SK-N-SH (cell line): ENCODE results near the gene DDI2. TPM values are rescaled to one million over a fixed set of nuclear protein-coding genes. Genes with fewer than 3 reads are reported as not detected.

Experiments
- CTCF ChIA-PET: fragments of 300-600, 350-600 bp; formaldehyde crosslinking; extraction: SDS; loops from one replicate; lab custom pipeline; 2021; lab: Yijun Ruan, JAX
- POLR2A ChIA-PET: fragments of 350-600 bp; sonication (Branson Sonifier 250); formaldehyde crosslinking; extraction: SDS; loops from one replicate; lab custom pipeline; 2020; ENCODE audit warnings: antibody characterized with exemption, inconsistent platforms; lab: Yijun Ruan, JAX
- DNase-seq: peaks from one replicate; pipeline ENCODE4 v3.0.0; 2012
- H2AFZ ChIP-seq: fragments of 200-600 bp; sonication (generic); 2 replicates; pipeline ENCODE4 v1.8.1; 2016; ENCODE audit warnings: antibody characterized with exemption, mild to moderate bottlenecking, low read depth
- H3F3A ChIP-seq: fragments of 200-600 bp; sonication (generic); replicated peaks from 2 replicates; pipeline ENCODE3; 2016; ENCODE audit warnings: antibody characterized with exemption, mild to moderate bottlenecking; ENCODE audit not compliant: insufficient read depth
- H3K27ac ChIP-seq, 2 experiments: fragments of 200-500 bp in 1 of 2; fragments of 200-600 bp in 1 of 2; sonication (Bioruptor generic) in 1 of 2; sonication (generic), shearing (Covaris generic) in 1 of 2; 2 replicates each; pipeline versions ENCODE4 v1.5.1 to v1.6.1; 2014 to 2016; ENCODE audit warnings: low read depth in 2 of 2, inconsistent platforms in 1 of 2, low read length in 1 of 2, mild to moderate bottlenecking in 1 of 2, mixed read lengths in 1 of 2
- H3K27me3 ChIP-seq: fragments of 200-600 bp; sonication (generic), shearing (Covaris generic); 2 replicates; pipeline ENCODE4 v1.6.1; 2016; ENCODE audit warnings: mixed run types; ENCODE audit not compliant: insufficient read depth
- H3K36me3 ChIP-seq, 2 experiments: fragments of 200-500 bp in 1 of 2; fragments of 200-600 bp in 1 of 2; sonication (Bioruptor generic) in 1 of 2; sonication (generic) in 1 of 2; replicated peaks in 1 of 2; 2 replicates each; pipeline versions ENCODE3 to v1.5.1; 2014 to 2016; ENCODE audit warnings: low read length in 1 of 2, mild to moderate bottlenecking in 1 of 2; ENCODE audit not compliant: insufficient read depth in 2 of 2, control insufficient read depth in 1 of 2
- H3K4me1 ChIP-seq, 2 experiments: fragments of 200-500 bp in 1 of 2; fragments of 200-600 bp in 1 of 2; sonication (Bioruptor generic) in 1 of 2; sonication (generic), shearing (Covaris generic) in 1 of 2; 2 replicates each; pipeline versions ENCODE4 v1.5.1 to v1.6.1; 2014 to 2016; ENCODE audit warnings: low read depth in 1 of 2, low read length in 1 of 2, mixed run types in 1 of 2; ENCODE audit not compliant: insufficient read depth in 2 of 2, control insufficient read depth in 1 of 2
- H3K4me2 ChIP-seq: fragments of 200-600 bp; sonication (generic), shearing (Covaris generic); 2 replicates; pipeline ENCODE4 v1.6.1; 2017; ENCODE audit warnings: mixed run types
- H3K4me3 ChIP-seq, 2 experiments: fragments of 200-500 bp in 1 of 2; fragments of 200-600 bp in 1 of 2; sonication (Bioruptor generic) in 1 of 2; sonication (generic), shearing (Covaris generic) in 1 of 2; 2 replicates each; pipeline versions ENCODE4 v1.5.1 to v1.8.1; 2014 to 2016; ENCODE audit warnings: low read depth in 2 of 2, inconsistent platforms in 1 of 2, low read length in 1 of 2, mild to moderate bottlenecking in 1 of 2, mixed read lengths in 1 of 2, moderate library complexity in 1 of 2
- H3K79me2 ChIP-seq: fragments of 200-600 bp; sonication (generic); 2 replicates; pipeline ENCODE4 v1.8.1; 2017; ENCODE audit warnings: mild to moderate bottlenecking; ENCODE audit not compliant: insufficient read depth
- H3K9ac ChIP-seq: fragments of 200-600 bp; sonication (generic); 2 replicates; pipeline ENCODE4 v1.6.1; 2017; ENCODE audit warnings: mixed run types
- H3K9me2 ChIP-seq: fragments of 200-600 bp; sonication (generic); 2 replicates; pipeline ENCODE4 v1.6.1; 2017; ENCODE audit warnings: mixed run types
- H3K9me3 ChIP-seq: fragments of 200-600 bp; sonication (generic); 2 replicates; pipeline ENCODE4 v1.6.1; 2017; ENCODE audit warnings: mixed run types, mild to moderate bottlenecking, moderate library complexity
- H4K20me1 ChIP-seq: fragments of 200-600 bp; sonication (generic); 2 replicates; pipeline ENCODE4 v1.6.1; 2017; ENCODE audit warnings: mild to moderate bottlenecking, mixed run types; ENCODE audit not compliant: insufficient read depth
- CHD2 ChIP-seq: fragments of 150-350 bp; IDR thresholded peaks from 2 replicates; pipeline ENCODE4 v1.6.1; 2018; ENCODE audit warnings: low read length; ENCODE audit not compliant: partially characterized antibody
- ELF1 ChIP-seq: IDR thresholded peaks from 2 replicates; pipeline ENCODE4 v1.4.0; 2012
- FOXM1 ChIP-seq: IDR thresholded peaks from 2 replicates; pipeline ENCODE4 v1.4.0; 2012; ENCODE audit warnings: low read depth, mild to moderate bottlenecking
- GABPA ChIP-seq: IDR thresholded peaks from 2 replicates; pipeline ENCODE4 v1.4.0; 2012; ENCODE audit warnings: low read depth, mild to moderate bottlenecking
- GATA2 ChIP-seq: sonication (generic); formaldehyde crosslinking; IDR thresholded peaks from 2 replicates; pipeline ENCODE4 v1.5.0; 2020; ENCODE audit warnings: mild to moderate bottlenecking, missing genetic modification reagents
- NFIC ChIP-seq: IDR thresholded peaks from 2 replicates; pipeline ENCODE4 v1.4.0; 2012; ENCODE audit warnings: borderline replicate concordance
- SIN3A ChIP-seq: IDR thresholded peaks from 2 replicates; pipeline ENCODE4 v1.6.1; 2012; ENCODE audit warnings: low read depth, mild to moderate bottlenecking, low read length, moderate library complexity, borderline replicate concordance
- SMC3 ChIP-seq: IDR thresholded peaks from 2 replicates; pipeline ENCODE4 v1.6.1; 2012; ENCODE audit warnings: low read depth, low read length, improper control_type of control experiment
- TCF12 ChIP-seq: IDR thresholded peaks from 2 replicates; pipeline ENCODE4 v1.4.0; 2012
- TEAD4 ChIP-seq: IDR thresholded peaks from 2 replicates; pipeline ENCODE4 v1.4.0; 2012; ENCODE audit warnings: mild to moderate bottlenecking, borderline replicate concordance; ENCODE audit not compliant: insufficient read depth
- WGBS: methylation state at CpG from one replicate; pipeline ENCODE4 v1.1.6; 2017; ENCODE audit warnings: low lambda C conversion rate; 5-methylcytosine and 5-hydroxymethylcytosine counted together
- polyA plus RNA-seq, 3 experiments: library from polyadenylated mRNA; depleted of rRNA; stranded (reverse); fragments of >200 nt; gene quantifications; 2 replicates each; pipeline ENCODE4 v1.2.3, GENCODE V29; 2012
- TF ChIP-seq, protein P1 (sequence below): IDR thresholded peaks from 2 replicates; pipeline ENCODE4; 2012
- TF ChIP-seq, protein P2 (sequence below): fragments of 150-350 bp; IDR thresholded peaks from 2 replicates; pipeline ENCODE4 v1.6.1; 2017; ENCODE audit warnings: antibody characterized with exemption, low read length, low read depth, borderline replicate concordance
- TF ChIP-seq, protein P3 (sequence below): fragments of 200-600 bp; sonication (generic); IDR thresholded peaks from 2 replicates; pipeline ENCODE4 v1.6.1; 2017; ENCODE audit warnings: antibody characterized with exemption, mild to moderate bottlenecking, moderate library complexity
- TF ChIP-seq, protein P4 (sequence below): IDR thresholded peaks from 2 replicates; pipeline ENCODE4 v1.4.0; 2012; ENCODE audit warnings: low read depth

DDI2 gene
- polyA plus RNA-seq, 1 of the 3 experiments (the other 2 are of a cell fraction), result 2.8 TPM

DNA sequence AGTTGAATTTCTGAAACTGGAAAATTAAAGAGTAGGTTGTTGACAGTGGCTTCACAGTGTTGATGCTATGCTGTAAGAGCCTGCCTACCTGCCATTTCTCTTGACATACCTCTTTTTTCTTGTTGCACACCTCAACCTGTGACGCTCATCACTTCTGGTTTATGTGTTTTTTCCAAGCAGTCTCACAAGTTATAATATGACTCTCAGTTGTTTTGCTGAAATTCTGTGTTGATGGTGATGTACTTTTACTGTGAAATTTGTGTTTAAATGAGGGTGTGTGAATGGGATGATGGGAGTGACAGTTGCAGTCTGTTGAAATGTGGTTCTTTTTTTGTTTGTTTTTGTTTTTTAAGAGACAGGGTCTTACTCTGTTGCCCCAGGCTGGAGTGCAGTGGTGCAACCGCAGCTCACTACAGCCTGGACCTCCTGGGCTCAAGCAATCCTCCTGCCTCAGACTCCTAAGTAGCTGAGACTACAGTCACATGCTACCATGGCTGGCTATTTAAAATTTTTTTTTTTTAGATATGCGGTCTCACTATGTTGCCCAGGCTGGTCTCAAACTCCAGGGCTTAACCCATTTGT lies 7.0 kb downstream of the DDI2 start:
- 94% methylated on average over 3 of the region's 3 CpGs for WGBS
- Histone ChIP-seq H3K4me1 (peaks cover 0 to 14% of the 10 kb centered on the region in 2 experiments; a peak in 3 of 4 replicates), H4K20me1 (peaks cover 49% of the 10 kb centered on the region), H3K36me3 (peaks cover 18 to 30% of the 10 kb centered on the region in 2 experiments), H3K9me3 (no peaks in the 10 kb centered on the region), H3F3A (peaks cover 12% of the 10 kb centered on the region), H3K9ac (no peak overlapping the region), H3K4me2 (no peak overlapping the region), H3K9me2 (no peaks in the 10 kb centered on the region), H3K79me2 (peaks cover 93% of the 10 kb centered on the region)
- ChIA-PET POLR2A (no interaction called here), CTCF (interaction anchor here (1.1 kb wide), 1 partner anchor 30 kb away, joined by 3 read pairs; no protein-coding TSS in a partner anchor)
- no peak for DNase-seq
- TF ChIP-seq NFIC (no peak), SMC3 (no peak), GABPA (no peak), FOXM1 (no peak)
- TF ChIP-seq, protein P1, sequence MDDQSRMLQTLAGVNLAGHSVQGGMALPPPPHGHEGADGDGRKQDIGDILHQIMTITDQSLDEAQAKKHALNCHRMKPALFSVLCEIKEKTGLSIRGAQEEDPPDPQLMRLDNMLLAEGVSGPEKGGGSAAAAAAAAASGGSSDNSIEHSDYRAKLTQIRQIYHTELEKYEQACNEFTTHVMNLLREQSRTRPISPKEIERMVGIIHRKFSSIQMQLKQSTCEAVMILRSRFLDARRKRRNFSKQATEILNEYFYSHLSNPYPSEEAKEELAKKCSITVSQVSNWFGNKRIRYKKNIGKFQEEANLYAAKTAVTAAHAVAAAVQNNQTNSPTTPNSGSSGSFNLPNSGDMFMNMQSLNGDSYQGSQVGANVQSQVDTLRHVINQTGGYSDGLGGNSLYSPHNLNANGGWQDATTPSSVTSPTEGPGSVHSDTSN, result no peak
- TF ChIP-seq, all 33 proteins: peak for 0
- Histone ChIP-seq H3K27ac (no peak overlapping the region), H3K4me3 (no peak overlapping the region), H2AFZ (no peak overlapping the region), H3K27me3 (no peaks in the 10 kb centered on the region)

DNA sequence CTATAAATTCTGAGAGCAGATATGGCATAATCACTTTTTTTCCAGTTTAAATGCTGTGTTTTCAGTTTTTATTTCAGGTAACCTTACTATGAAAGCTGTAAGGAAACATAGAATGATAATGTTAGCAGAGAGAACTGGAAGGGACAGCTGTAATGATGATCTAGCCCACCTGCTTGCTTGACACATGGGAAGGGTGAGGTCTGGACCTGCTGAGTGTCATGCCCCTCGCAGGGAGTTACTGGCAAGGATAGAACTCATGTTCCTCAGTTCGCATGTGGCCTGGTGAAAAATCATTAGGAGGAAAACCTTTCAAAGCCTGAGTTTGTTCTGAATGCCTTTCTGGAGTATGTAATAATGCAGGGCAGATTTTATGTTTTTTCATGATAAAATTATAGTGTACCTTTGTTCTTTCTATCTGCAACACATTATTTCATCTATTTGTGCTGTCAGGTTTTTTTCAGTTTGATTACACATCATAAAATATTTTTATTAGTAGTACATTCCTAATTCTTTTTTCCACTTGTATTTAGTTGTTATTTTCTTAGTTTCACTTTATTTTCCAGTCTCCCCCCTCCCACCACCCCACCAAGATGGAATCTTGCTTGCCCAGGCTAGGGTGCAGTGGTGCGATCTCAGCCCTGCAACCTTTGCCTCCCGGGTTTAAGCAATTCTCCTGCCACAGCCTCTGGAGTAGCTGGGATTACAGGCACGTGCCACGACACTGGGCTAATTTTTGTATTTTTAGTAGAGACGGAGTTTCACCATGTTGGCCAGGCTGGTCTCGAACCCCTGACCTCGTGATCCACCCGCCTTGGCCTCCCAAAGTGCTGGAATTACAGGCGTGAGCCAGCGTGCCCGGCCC lies 8.0 kb downstream of the DDI2 start:
- Histone ChIP-seq H3F3A (peaks cover 5% of the 10 kb centered on the region), H3K4me1 (peaks cover 0 to 4% of the 10 kb centered on the region in 2 experiments; a peak in 2 of 4 replicates), H2AFZ (no peak overlapping the region), H3K9me3 (no peaks in the 10 kb centered on the region), H3K79me2 (peaks cover 92% of the 10 kb centered on the region), H3K36me3 (peaks cover 21 to 38% of the 10 kb centered on the region in 2 experiments), H3K9ac (no peak overlapping the region), H3K4me3 (no peak overlapping the region)
- POLR2A ChIA-PET, result no interaction called here
- CTCF ChIA-PET, result interaction anchor here (1.1 kb wide), 1 partner anchor 29 kb away, joined by 3 read pairs; no protein-coding TSS in a partner anchor
- DNase-seq, result no peak
- no peak for TF ChIP-seq GABPA
- TF ChIP-seq CHD2, result no peak
- TF ChIP-seq GATA2, result no peak
- TF ChIP-seq, protein P2, sequence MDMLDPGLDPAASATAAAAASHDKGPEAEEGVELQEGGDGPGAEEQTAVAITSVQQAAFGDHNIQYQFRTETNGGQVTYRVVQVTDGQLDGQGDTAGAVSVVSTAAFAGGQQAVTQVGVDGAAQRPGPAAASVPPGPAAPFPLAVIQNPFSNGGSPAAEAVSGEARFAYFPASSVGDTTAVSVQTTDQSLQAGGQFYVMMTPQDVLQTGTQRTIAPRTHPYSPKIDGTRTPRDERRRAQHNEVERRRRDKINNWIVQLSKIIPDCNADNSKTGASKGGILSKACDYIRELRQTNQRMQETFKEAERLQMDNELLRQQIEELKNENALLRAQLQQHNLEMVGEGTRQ, result no peak
- TF ChIP-seq, protein P1, result no peak
- no peak for TF ChIP-seq TCF12
- TF ChIP-seq, protein P3, sequence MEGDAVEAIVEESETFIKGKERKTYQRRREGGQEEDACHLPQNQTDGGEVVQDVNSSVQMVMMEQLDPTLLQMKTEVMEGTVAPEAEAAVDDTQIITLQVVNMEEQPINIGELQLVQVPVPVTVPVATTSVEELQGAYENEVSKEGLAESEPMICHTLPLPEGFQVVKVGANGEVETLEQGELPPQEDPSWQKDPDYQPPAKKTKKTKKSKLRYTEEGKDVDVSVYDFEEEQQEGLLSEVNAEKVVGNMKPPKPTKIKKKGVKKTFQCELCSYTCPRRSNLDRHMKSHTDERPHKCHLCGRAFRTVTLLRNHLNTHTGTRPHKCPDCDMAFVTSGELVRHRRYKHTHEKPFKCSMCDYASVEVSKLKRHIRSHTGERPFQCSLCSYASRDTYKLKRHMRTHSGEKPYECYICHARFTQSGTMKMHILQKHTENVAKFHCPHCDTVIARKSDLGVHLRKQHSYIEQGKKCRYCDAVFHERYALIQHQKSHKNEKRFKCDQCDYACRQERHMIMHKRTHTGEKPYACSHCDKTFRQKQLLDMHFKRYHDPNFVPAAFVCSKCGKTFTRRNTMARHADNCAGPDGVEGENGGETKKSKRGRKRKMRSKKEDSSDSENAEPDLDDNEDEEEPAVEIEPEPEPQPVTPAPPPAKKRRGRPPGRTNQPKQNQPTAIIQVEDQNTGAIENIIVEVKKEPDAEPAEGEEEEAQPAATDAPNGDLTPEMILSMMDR, result no peak
- no peak for TF ChIP-seq TEAD4
- TF ChIP-seq, protein P4, sequence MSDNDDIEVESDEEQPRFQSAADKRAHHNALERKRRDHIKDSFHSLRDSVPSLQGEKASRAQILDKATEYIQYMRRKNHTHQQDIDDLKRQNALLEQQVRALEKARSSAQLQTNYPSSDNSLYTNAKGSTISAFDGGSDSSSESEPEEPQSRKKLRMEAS, result no peak
- TF ChIP-seq ELF1, result no peak
- TF ChIP-seq SIN3A, result no peak
- TF ChIP-seq, all 33 proteins: peak for 0
- 96% methylated on average over 13 of the region's 13 CpGs for WGBS
- no peaks in the 10 kb centered on the region for H3K27me3 ChIP-seq
- no peak overlapping the region for H3K27ac ChIP-seq
- no peak overlapping the region for H3K4me2 ChIP-seq
- no peaks in the 10 kb centered on the region for H3K9me2 ChIP-seq
- H4K20me1 ChIP-seq, result peaks cover 41% of the 10 kb centered on the region
